OCI-LY3 (cell line): Measurements from ENCODE around the gene CCDC201.

Experiments used
- EZH2phosphoT487 ChIP-seq: fragments of 200-600 bp; shearing (Covaris generic); IDR thresholded peaks from 2 replicates; pipeline ENCODE4 v1.6.1; 2018; ENCODE audit warnings: antibody characterized with exemption, mixed run types, low read depth
- TF ChIP-seq, protein P1 (sequence below): fragments of 200-600, 300-600 bp; sonication (generic); IDR thresholded peaks from 2 replicates; pipeline ENCODE4 v1.5.1; 2014; ENCODE audit warnings: antibody characterized with exemption, low read length, low read depth

DNA sequence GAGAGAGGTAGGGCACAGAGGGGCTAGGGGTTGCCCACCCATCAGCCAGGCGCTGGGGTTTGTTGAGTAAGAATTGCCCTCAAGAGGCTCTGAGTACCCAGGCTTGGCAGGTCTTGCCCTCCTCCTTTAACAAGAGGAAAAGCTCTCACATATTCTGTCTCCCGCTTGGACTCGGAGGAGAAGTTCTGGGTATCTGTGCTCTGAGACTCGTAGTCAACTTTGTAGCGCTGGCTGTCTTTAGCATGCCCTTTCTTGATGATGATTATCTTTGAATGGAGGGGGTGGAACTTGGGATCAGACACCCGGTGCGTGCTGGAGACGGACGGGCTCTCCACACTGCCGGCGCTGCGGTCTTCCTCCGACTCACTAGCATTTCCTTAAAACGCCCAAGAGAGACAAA lies 44.2 kb upstream of the CCDC201 start:
- TF ChIP-seq, protein P1, sequence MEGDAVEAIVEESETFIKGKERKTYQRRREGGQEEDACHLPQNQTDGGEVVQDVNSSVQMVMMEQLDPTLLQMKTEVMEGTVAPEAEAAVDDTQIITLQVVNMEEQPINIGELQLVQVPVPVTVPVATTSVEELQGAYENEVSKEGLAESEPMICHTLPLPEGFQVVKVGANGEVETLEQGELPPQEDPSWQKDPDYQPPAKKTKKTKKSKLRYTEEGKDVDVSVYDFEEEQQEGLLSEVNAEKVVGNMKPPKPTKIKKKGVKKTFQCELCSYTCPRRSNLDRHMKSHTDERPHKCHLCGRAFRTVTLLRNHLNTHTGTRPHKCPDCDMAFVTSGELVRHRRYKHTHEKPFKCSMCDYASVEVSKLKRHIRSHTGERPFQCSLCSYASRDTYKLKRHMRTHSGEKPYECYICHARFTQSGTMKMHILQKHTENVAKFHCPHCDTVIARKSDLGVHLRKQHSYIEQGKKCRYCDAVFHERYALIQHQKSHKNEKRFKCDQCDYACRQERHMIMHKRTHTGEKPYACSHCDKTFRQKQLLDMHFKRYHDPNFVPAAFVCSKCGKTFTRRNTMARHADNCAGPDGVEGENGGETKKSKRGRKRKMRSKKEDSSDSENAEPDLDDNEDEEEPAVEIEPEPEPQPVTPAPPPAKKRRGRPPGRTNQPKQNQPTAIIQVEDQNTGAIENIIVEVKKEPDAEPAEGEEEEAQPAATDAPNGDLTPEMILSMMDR: no peak
- TF ChIP-seq EZH2phosphoT487: no peak
